Muscle of leg (tissue), 11 donors: ENCODE measurements around the gene HOXA7. TPM values are rescaled to one million over a fixed set of nuclear protein-coding genes. Genes with fewer than 3 reads are reported as not detected.
A peak's percentile ranks its signal among the peaks of the same experiment; 100 is the strongest.

Experiments
- DNase-seq: peaks from one replicate; pipeline ENCODE4 v3.0.0; 2013
- H3K27ac ChIP-seq: one replicate; pipeline ENCODE4 v1.5.1; 2013; ENCODE audit warnings: mild to moderate bottlenecking, low read length, control low read depth
- H3K27me3 ChIP-seq: one replicate; pipeline ENCODE4 v1.6.1; 2013; ENCODE audit warnings: low read length; ENCODE audit not compliant: control insufficient read depth, insufficient read depth
- H3K36me3 ChIP-seq: one replicate; pipeline ENCODE4 v1.6.1; 2013; ENCODE audit warnings: low read length; ENCODE audit not compliant: control insufficient read depth, insufficient read depth
- H3K4me1 ChIP-seq: one replicate; pipeline ENCODE4 v1.6.1; 2013; ENCODE audit warnings: low read length; ENCODE audit not compliant: control insufficient read depth, insufficient read depth
- H3K4me3 ChIP-seq: one replicate; pipeline ENCODE4 v1.5.1; 2013; ENCODE audit warnings: low read length, control low read depth
- H3K9me3 ChIP-seq: replicated peaks from 2 replicates; pipeline ENCODE4 v1.6.1; 2013; ENCODE audit warnings: low read depth, low read length; ENCODE audit not compliant: control insufficient read depth
- WGBS: methylation state at CpG from one replicate; pipeline ENCODE4 v1.1.5; 2013; ENCODE audit warnings: missing lambda C conversion rate; ENCODE audit not compliant: insufficient coverage; 5-methylcytosine and 5-hydroxymethylcytosine counted together
- polyA plus RNA-seq, 8 donors: library from polyadenylated mRNA; unstranded; fragments of 120-200 nt; gene quantifications; one replicate each; pipeline versions ENCODE4 v1.2.1 to v1.2.3, GENCODE V29; 2013; ENCODE audit warnings: inconsistent platforms in 1 of 8, low replicate concordance in 1 of 8; ENCODE audit not compliant: insufficient read length in 8 of 8, insufficient read depth in 1 of 8
- total RNA-seq: library from RNA; stranded (reverse); fragments of 120-200 nt; gene quantifications from one replicate; pipeline ENCODE4 v1.2.4, GENCODE V29; 2013

HOXA7 gene
- total and polyA plus RNA-seq, 9 donors, result 3.9 to 16.3 (median 11.5) TPM

- peak overlapping the region; percentile 96 for H3K27ac ChIP-seq
- H3K4me1 ChIP-seq, result peaks cover 61% of the 10 kb centered on the region
- peaks cover 64% of the 10 kb centered on the region for H3K27me3 ChIP-seq
- no peaks in the 10 kb centered on the region for H3K9me3 ChIP-seq
- peak; percentile 76 for DNase-seq
- H3K36me3 ChIP-seq, result peaks cover 12% of the 10 kb centered on the region
- H3K4me3 ChIP-seq, result peak overlapping the region; percentile 72
- WGBS, result 19% methylated on average over 5 of the region's 12 CpGs
Measured at GRCh38 chr7:27174874-27175625, 18.6 kb upstream of the HOXA7 start.

GRCh38 chr7:27173956-27174873, 17.7 kb upstream of the HOXA7 start, which contains the start of gene HOXA10:
TSS of gene HOXA10 (minus strand) at chr7:27174320. CDS start at chr7:27174306, 14 bp downstream.
- Histone ChIP-seq H3K4me1 (peaks cover 63% of the 10 kb centered on the region), H3K27ac (peak within 1 kb of the TSS; percentile 98), H3K36me3 (peaks cover 13% of the 10 kb centered on the region), H3K27me3 (peaks cover 64% of the 10 kb centered on the region), H3K4me3 (peak within 1 kb of the TSS; percentile 72), H3K9me3 (no peaks in the 10 kb centered on the region)
- peak; percentile 93 for DNase-seq
- WGBS, result 4% methylated on average over 77 of the region's 82 CpGs

- WGBS, result under 1% methylated on average over 59 of the region's 59 CpGs
- no peak for DNase-seq
- Histone ChIP-seq H3K9me3 (no peaks in the 10 kb centered on the region), H3K36me3 (peaks cover 15% of the 10 kb centered on the region), H3K4me3 (peak overlapping the region; percentile 72), H3K27me3 (peaks cover 69% of the 10 kb centered on the region), H3K4me1 (peaks cover 66% of the 10 kb centered on the region), H3K27ac (peak overlapping the region; percentile 96)
Measured at GRCh38 chr7:27173511-27173955, 17.1 kb upstream of the HOXA7 start.

DNA sequence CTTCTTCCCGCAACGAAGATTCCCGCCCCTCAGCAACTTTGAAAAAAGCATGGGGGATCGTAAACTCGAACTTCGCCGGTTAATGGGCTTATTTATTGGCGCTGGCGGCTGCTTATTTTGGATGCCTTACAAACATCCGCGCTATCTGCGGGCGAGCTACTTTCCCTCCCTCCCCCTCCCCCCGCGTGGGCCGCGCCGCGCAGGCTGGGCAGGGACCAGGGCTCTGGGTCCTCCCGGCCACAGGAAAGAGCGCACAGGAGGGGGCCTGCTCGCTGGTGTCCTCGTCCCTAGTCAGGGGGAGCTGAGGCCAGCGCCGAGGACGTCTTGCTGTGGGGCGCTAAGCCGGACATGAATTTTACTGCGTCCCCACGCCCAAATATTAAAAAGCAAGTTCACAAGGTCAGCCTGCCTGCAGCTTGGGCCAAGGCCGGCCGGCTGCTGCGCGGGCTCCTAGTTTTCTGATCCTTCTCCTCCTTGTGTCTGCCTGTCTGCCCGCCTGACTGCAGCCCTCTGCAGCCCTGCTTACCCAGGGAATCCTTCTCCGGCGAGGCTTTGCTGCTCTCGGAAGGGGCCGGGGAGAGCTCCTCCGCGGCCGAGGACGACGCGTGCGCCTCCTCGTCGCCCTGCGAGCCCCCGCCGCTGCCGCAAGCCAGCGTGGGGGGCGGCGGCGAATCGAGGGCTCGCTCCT, 16.5 kb upstream of the HOXA7 start:
- peaks cover 66% of the 10 kb centered on the region for H3K4me1 ChIP-seq
- WGBS, result 1% methylated on average over 57 of the region's 58 CpGs
- DNase-seq, result peak; percentile 87

DNA sequence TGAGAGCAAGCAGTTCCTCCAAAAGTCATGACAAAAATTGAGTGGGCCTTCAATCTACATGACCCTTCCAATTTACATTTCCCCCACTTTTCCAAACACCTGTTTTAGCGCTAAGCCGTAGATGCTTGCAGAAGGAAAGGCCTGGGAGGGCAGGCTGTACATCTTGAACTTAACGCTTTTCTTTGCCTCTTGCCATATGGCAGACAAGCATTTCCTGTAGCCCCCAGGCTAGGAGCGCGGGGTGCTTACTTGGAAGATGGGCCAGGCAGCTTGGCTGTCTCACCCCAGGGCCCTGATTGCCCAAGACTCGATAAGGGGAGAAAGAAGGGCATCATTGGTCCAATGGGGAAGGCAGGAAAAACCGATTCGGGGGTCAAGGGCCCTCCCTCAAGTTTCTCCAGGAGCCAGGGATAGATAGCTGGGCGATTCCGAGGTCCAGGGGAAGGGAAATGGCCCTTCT, 15.9 kb upstream of the HOXA7 start:
- H3K27me3 ChIP-seq, result peaks cover 76% of the 10 kb centered on the region
- H3K9me3 ChIP-seq, result no peaks in the 10 kb centered on the region
- peak overlapping the region; percentile 72 for H3K4me3 ChIP-seq
- peak overlapping the region; percentile 98 for H3K27ac ChIP-seq
- H3K4me1 ChIP-seq, result peaks cover 65% of the 10 kb centered on the region
- WGBS, result 4% methylated on average over 9 of the region's 10 CpGs
- no peak for DNase-seq
- peaks cover 15% of the 10 kb centered on the region for H3K36me3 ChIP-seq

More for the DNA sequence above, 16.5 kb upstream of the HOXA7 start:
- Histone ChIP-seq H3K36me3 (peaks cover 15% of the 10 kb centered on the region), H3K27ac (peak overlapping the region; percentile 98), H3K27me3 (peaks cover 74% of the 10 kb centered on the region), H3K9me3 (no peaks in the 10 kb centered on the region), H3K4me3 (peak overlapping the region; percentile 72)

DNA sequence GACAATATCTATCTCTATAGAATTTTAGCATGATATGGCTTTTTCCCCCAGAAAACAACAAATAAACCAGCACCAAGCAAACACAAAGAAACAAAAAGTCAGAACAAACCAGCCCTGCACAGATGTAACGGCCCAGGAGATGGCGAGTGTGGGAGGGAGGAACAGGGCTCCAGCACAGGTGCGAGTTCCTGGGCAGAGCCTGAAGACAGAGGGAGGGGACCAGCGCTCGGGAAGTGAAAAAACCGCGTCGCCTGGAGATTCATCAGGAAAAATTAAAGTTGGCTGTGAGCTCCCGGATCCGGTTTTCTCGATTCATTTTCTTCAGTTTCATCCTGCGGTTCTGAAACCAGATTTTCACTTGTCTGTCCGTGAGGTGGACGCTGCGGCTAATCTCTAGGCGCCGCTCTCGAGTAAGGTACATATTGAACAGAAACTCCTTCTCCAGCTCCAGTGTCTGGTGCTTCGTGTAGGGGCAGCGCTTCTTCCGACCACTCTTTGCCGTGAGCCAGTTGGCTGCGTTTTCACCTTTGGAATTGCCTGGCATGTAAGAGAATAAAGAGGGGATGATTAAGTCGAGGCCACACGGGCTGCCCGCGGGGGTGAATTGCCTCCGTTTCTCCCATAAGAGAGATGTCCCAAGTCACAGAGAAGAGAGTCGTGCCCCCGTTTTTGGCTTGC, 15.3 kb upstream of the HOXA7 start:
- Histone ChIP-seq H3K27ac (peak overlapping the region; percentile 98), H3K4me3 (peak overlapping the region; percentile 72), H3K36me3 (peaks cover 15% of the 10 kb centered on the region), H3K4me1 (peaks cover 65% of the 10 kb centered on the region), H3K9me3 (no peaks in the 10 kb centered on the region), H3K27me3 (peaks cover 76% of the 10 kb centered on the region)
- peak; percentile 70 for DNase-seq
- WGBS, result 4% methylated on average over 25 of the region's 30 CpGs

DNA sequence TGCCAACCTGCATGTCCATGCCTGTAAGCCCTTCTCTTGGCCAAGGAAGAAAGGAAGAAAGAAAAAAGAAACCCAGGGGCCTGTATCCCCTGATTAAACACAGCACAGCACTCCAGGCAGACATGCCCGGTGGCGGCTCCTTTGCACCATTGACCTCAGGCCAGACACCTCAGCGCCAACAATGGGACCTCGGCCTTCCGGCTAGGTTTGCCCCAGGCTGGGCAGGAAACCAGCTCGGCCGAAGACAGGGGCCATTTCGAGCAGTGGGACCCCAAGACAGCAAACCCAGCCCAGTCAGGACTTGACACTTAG, 14.8 kb upstream of the HOXA7 start:
- H3K27me3 ChIP-seq, result peaks cover 78% of the 10 kb centered on the region
- peak overlapping the region; percentile 98 for H3K27ac ChIP-seq
- no peak for DNase-seq
- peaks cover 66% of the 10 kb centered on the region for H3K4me1 ChIP-seq
- peaks cover 15% of the 10 kb centered on the region for H3K36me3 ChIP-seq
- H3K9me3 ChIP-seq, result no peaks in the 10 kb centered on the region
- peak overlapping the region; percentile 72 for H3K4me3 ChIP-seq
- WGBS, result 5% methylated on average over 6 of the region's 8 CpGs

- WGBS, result no CpG with 5 or more reads among the region's 11 CpGs
- Histone ChIP-seq H3K27ac (peak overlapping the region; percentile 98), H3K9me3 (no peaks in the 10 kb centered on the region), H3K36me3 (peaks cover 15% of the 10 kb centered on the region), H3K4me1 (peaks cover 66% of the 10 kb centered on the region), H3K27me3 (peaks cover 78% of the 10 kb centered on the region), H3K4me3 (peak overlapping the region; percentile 72)
- DNase-seq, result no peak
Measured at GRCh38 chr7:27170426-27171324, 14.2 kb upstream of the HOXA7 start.
